A673 (cell line): ENCODE results near the gene HPX. TPM values are rescaled to one million over a fixed set of nuclear protein-coding genes. Genes with fewer than 3 reads are reported as not detected.
A peak's percentile ranks its signal among the peaks of the same experiment; 100 is the strongest.

Source experiments
- BruUV-seq: library from RNA; stranded (reverse); fragments of 400-500 nt; replicated peaks from 2 replicates; lab custom pipeline; 2021; lab: Mats Ljungman, UMichigan
- CTCF ChIA-PET: fragments of 300-600 bp; sonication (Branson Sonifier 250); formaldehyde crosslinking; loops from one replicate; lab custom pipeline; 2022; ENCODE audit warnings: antibody characterized with exemption; lab: Charles Lee
- POLR2A ChIA-PET: fragments of 300-600 bp; sonication (Branson Sonifier 250); formaldehyde crosslinking; loops from one replicate; lab custom pipeline; 2022; ENCODE audit warnings: antibody characterized with exemption; ENCODE audit not compliant: low non-redundant PET; lab: Charles Lee
- DNase-seq: peaks from one replicate; pipeline ENCODE4 v3.0.0-alpha.2; 2015; ENCODE audit warnings: low spot score
- H3K27ac ChIP-seq: fragments of 200-600 bp; sonication (generic); 2 replicates; pipeline ENCODE4 v1.5.1; 2016; ENCODE audit warnings: mixed run types, low read depth, mild to moderate bottlenecking, mixed read lengths, antibody characterized with exemption, low read length; ENCODE audit not compliant: poor library complexity, severe bottlenecking
- H3K27me3 ChIP-seq: fragments of 200-600 bp; sonication (generic); replicated peaks from 2 replicates; pipeline ENCODE4 v1.6.1; 2017; ENCODE audit warnings: mixed run types, low read depth, mild to moderate bottlenecking, mixed read lengths, antibody characterized with exemption, low read length; ENCODE audit not compliant: insufficient read depth, poor library complexity
- H3K36me3 ChIP-seq: fragments of 200-600 bp; sonication (generic); 2 replicates; pipeline ENCODE4 v1.6.1; 2016; ENCODE audit warnings: mixed run types, mild to moderate bottlenecking, mixed read lengths, antibody characterized with exemption, low read length; ENCODE audit not compliant: insufficient read depth, poor library complexity, severe bottlenecking
- H3K4me1 ChIP-seq: fragments of 200-600 bp; sonication (generic); 2 replicates; pipeline ENCODE4 v1.6.1; 2017; ENCODE audit warnings: mixed run types, mild to moderate bottlenecking, mixed read lengths, antibody characterized with exemption, low read length; ENCODE audit not compliant: insufficient read depth, poor library complexity, severe bottlenecking
- H3K4me3 ChIP-seq: fragments of 200-600 bp; sonication (generic); 2 replicates; pipeline ENCODE4 v1.5.1; 2016; ENCODE audit warnings: low read depth, mixed run types, mild to moderate bottlenecking, mixed read lengths, low read length; ENCODE audit not compliant: poor library complexity, severe bottlenecking
- H3K9me3 ChIP-seq: fragments of 200-600 bp; sonication (generic); 2 replicates; pipeline ENCODE4 v1.6.1; 2016; ENCODE audit warnings: mixed run types, low read depth, mild to moderate bottlenecking, mixed read lengths, antibody characterized with exemption, low read length; ENCODE audit not compliant: poor library complexity, severe bottlenecking
- EZH2 ChIP-seq: fragments of 200-600 bp; sonication (generic); IDR thresholded peaks from 2 replicates; pipeline ENCODE4 v1.6.1; 2017; ENCODE audit warnings: borderline replicate concordance, low read depth, mild to moderate bottlenecking, mixed read lengths, antibody characterized with exemption, low read length; ENCODE audit not compliant: poor library complexity, severe bottlenecking
- intact Hi-C: fragments of 100-400 bp; cut with micrococcal nuclease; formaldehyde crosslinking; loops from one replicate; pipeline ENCODE4 v1.10.0; 2022; ENCODE audit not compliant: unreplicated experiment
- total RNA-seq: library from RNA; stranded (reverse); gene quantifications from 2 replicates; pipeline ENCODE4 v1.2.3, GENCODE V29; 2021
- TF ChIP-seq, protein P1 (sequence below): fragments of 300-800, 200-600 bp; sonication (generic); conservative IDR thresholded peaks from 2 replicates; pipeline ENCODE4 v1.5.1; 2017; ENCODE audit warnings: low read depth, mild to moderate bottlenecking, antibody characterized with exemption, low read length, moderate library complexity, mixed read lengths

Gene HPX
- total RNA-seq, 1 experiment from 2014 or later, result 4.5 TPM

DNA sequence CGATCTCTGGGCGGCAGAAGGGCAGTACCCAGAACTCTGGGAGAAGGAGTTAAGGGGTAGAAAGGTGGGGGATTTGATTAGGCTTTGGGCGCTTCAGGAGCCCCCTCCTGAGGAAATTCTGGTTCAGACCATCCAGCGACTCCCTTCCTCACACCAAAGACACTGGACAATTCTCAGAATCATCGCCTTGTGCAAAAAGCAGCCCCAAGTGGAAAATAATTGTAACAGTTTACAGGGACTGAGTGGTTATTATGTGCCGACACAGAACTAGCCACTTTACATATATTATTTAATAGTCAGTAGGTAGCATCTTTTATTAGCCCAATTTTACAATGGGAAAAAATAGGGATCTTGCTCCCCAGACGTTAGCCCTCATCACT lies 33.6 kb upstream of the HPX start:
- ChIA-PET POLR2A (interaction anchor here (1.2 kb wide), 1 partner anchor 84 kb away, joined by 12 read pairs; the partner anchor contains the start of gene SMPD1), CTCF (interaction anchor here (0.7 to 2.4 kb wide), 2 partner anchors 95 to 771 kb away, joined by 3 to 5 read pairs; no protein-coding TSS in a partner anchor)
- no TSS peak for BruUV-seq
- H3K4me1 ChIP-seq, result peaks cover 19% of the 10 kb centered on the region
- peak overlapping the region; percentile 82 for H3K4me3 ChIP-seq
- intact Hi-C loops, result no loop called here
- no peak for DNase-seq
- H3K27ac ChIP-seq, result peak overlapping the region; percentile 86
- H3K27me3 ChIP-seq, result no peaks in the 10 kb centered on the region
- H3K9me3 ChIP-seq, result no peaks in the 10 kb centered on the region
- no peak for TF ChIP-seq EZH2
- TF ChIP-seq, protein P1, sequence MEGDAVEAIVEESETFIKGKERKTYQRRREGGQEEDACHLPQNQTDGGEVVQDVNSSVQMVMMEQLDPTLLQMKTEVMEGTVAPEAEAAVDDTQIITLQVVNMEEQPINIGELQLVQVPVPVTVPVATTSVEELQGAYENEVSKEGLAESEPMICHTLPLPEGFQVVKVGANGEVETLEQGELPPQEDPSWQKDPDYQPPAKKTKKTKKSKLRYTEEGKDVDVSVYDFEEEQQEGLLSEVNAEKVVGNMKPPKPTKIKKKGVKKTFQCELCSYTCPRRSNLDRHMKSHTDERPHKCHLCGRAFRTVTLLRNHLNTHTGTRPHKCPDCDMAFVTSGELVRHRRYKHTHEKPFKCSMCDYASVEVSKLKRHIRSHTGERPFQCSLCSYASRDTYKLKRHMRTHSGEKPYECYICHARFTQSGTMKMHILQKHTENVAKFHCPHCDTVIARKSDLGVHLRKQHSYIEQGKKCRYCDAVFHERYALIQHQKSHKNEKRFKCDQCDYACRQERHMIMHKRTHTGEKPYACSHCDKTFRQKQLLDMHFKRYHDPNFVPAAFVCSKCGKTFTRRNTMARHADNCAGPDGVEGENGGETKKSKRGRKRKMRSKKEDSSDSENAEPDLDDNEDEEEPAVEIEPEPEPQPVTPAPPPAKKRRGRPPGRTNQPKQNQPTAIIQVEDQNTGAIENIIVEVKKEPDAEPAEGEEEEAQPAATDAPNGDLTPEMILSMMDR, result no peak
- H3K36me3 ChIP-seq, result peaks cover 24% of the 10 kb centered on the region

GRCh38 chr11:6473451-6474412 lies 32.9 kb upstream of the HPX start, which contains the start of gene TRIM3:
TRIM3 (minus strand) TSS chr11:6473941; CDS start chr11:6465695, 8,246 bp downstream.
- no peak for TF ChIP-seq EZH2
- TF ChIP-seq, protein P1, result peak; percentile 46
- Histone ChIP-seq H3K36me3 (peaks cover 18% of the 10 kb centered on the region), H3K4me3 (peak within 1 kb of the TSS; percentile 82), H3K9me3 (no peaks in the 10 kb centered on the region), H3K4me1 (peaks cover 26% of the 10 kb centered on the region), H3K27me3 (no peaks in the 10 kb centered on the region), H3K27ac (peak within 1 kb of the TSS; percentile 86)
- DNase-seq, result peak; percentile 88
- BruUV-seq, result no TSS peak
- ChIA-PET CTCF (interaction anchor here (0.5 to 2.4 kb wide), 3 partner anchors 95 to 771 kb away, joined by 3 to 5 read pairs (median 4); no protein-coding TSS in a partner anchor), POLR2A (interaction anchor here (0.6 to 1.2 kb wide), 2 partner anchors 83 kb away, joined by 3 to 12 read pairs; partner anchors contain the start of gene SMPD1)
- intact Hi-C loops, result no loop called here

DNA sequence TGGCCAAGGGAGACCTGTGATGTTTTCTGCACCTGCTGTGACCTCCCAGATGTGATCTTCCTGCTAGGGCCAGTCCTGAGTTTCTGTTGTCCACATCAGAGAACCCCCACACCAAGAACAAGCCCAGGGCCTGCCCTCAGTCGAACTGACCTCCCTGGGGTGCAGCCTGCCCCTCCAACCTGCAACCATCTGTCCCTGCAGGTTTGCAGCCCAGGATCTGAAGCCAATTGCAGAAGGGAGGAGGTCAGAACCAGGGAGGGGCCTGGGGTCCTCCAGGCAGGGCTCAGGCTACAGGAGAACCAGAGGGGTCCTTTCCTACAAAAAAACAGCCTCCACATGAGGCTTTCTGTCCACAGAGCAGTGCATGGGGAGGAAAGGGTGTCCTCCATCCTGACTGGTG lies 32.1 kb upstream of the HPX start:
- POLR2A ChIA-PET, result interaction anchor here (0.6 kb wide), 1 partner anchor 83 kb away, joined by 3 read pairs; the partner anchor contains the start of gene SMPD1
- peaks cover 30% of the 10 kb centered on the region for H3K4me1 ChIP-seq
- no peaks in the 10 kb centered on the region for H3K9me3 ChIP-seq
- no TSS peak for BruUV-seq
- peak overlapping the region; percentile 82 for H3K4me3 ChIP-seq
- H3K27ac ChIP-seq, result no peak overlapping the region
- CTCF ChIA-PET, result interaction anchor here (0.5 to 2.4 kb wide), 2 partner anchors 94 to 368 kb away, joined by 4 to 5 read pairs; no protein-coding TSS in a partner anchor
- peaks cover 10% of the 10 kb centered on the region for H3K36me3 ChIP-seq
- no peaks in the 10 kb centered on the region for H3K27me3 ChIP-seq
- DNase-seq, result no peak
- TF ChIP-seq, protein P1, result no peak
- no peak for TF ChIP-seq EZH2
- intact Hi-C loops, result no loop called here
